Measurements from ENCODE around the gene TMEM181.

The TMEM181 gene

GRCh38 chr6:158528826-158529225 is 31.1 kb upstream of the TMEM181 start:
- no peak overlapping the region for H3K27ac ChIP-seq
- no peak for TF ChIP-seq CTCF (conservative IDR thresholded peaks at IDR 0.05)

GRCh38 chr6:158529629-158530028 is 30.3 kb upstream of the TMEM181 start:
- H3K27ac ChIP-seq = no peak overlapping the region
- TF ChIP-seq CTCF (conservative IDR thresholded peaks at IDR 0.05) = no peak

GRCh38 chr6:158531566-158531965 is 28.3 kb upstream of the TMEM181 start:
- H3K27ac ChIP-seq = no peak overlapping the region
- TF ChIP-seq CTCF (conservative IDR thresholded peaks at IDR 0.05) = no peak

- H3K27ac ChIP-seq = no peak overlapping the region
- TF ChIP-seq CTCF (conservative IDR thresholded peaks at IDR 0.05) = no peak
These were observed 27.9 kb upstream of the TMEM181 start for GRCh38 chr6:158531970-158532369.

GRCh38 chr6:158536084-158536890 is 23.6 kb upstream of the TMEM181 start:
- peak overlapping the region; percentile 92 for H3K27ac ChIP-seq
- TF ChIP-seq CTCF (conservative IDR thresholded peaks at IDR 0.05) = no peak

- peak overlapping the region; percentile 92 for H3K27ac ChIP-seq
- no peak for TF ChIP-seq CTCF (conservative IDR thresholded peaks at IDR 0.05)
These were observed 22.7 kb upstream of the TMEM181 start for GRCh38 chr6:158536891-158537798.

- peak overlapping the region; percentile 92; the same call in 1 of the 2 replicates for H3K27ac ChIP-seq
- no peak for TF ChIP-seq CTCF (conservative IDR thresholded peaks at IDR 0.05)
These were observed 21.1 kb upstream of the TMEM181 start for GRCh38 chr6:158538741-158539140.
